GM12874 (cell line): ENCODE data around the gene PPP2R5C.

ENCODE experiments used
- CTCF ChIP-seq: IDR thresholded peaks from 2 replicates; pipeline ENCODE4 v1.5.1; 2011; ENCODE audit warnings: low read depth, mild to moderate bottlenecking, control low read depth, low read length, moderate library complexity; ENCODE audit not compliant: insufficient read depth

The PPP2R5C gene

DNA sequence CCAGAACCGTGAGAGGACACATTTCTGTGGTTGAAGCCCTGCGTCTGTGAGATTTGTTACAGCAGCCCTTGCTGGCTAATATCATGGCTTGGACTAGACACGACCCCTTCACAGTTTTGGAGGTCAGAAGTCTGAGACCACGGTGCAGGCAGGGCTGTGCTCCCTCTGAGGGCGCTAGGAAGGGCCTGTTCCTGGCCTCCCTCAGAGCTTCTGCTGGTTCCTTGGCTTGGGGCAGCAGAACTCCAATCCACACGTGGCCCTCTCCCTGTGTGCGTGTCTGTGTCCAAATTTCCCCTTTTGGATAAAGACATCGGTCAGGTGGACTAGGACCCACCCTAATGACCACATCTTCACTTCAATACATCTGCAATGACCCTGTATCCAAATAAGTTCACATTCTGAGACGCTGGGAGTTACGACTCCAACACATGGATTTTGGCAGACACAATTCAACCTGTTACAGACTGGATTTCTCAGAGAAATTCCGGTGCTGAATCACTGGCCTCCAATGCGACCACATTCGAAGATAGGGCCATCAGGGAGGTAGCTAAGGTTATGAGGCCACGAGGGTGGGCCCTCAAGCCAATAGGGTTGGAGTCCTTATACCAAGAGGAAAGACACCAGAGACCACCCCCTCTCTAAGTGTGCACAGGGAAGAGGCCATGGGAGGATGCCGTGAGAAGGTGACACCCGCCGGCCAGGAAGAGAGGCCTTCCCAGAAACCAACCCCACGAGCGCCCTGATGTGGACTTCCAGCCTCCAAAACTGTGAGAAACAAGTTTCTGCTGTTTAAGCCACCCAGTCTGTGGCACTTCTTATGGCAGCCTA lies 43.6 kb upstream of the PPP2R5C start:
- no peak for TF ChIP-seq CTCF

DNA sequence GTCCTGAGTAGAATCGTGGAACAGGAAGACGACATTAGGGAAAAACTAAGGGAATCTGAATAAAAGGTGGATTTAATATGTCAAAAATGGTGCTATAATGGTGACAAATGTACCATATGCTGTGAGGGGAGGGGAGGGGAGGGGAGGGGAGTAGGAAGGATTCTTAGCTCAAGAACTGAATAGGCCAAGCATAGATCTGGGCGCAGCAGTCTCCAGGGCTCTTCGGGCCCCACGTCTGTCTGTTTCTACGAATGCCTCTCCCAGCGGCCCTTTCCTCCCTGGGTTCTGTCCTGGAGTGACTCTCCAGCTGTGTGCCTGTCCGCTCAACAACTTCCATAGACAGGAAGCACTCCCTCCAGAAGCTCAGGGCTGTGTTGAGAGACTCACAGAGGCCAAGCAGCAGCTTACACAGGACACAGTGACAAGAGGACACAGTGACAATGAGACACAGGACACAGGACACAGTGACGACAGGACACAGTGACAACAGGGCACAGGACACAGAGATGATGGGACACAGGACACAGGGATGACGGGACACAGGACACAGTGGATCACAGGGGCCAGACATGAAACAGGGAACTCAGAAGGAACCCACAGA lies 42.4 kb upstream of the PPP2R5C start:
- TF ChIP-seq CTCF = no peak

DNA sequence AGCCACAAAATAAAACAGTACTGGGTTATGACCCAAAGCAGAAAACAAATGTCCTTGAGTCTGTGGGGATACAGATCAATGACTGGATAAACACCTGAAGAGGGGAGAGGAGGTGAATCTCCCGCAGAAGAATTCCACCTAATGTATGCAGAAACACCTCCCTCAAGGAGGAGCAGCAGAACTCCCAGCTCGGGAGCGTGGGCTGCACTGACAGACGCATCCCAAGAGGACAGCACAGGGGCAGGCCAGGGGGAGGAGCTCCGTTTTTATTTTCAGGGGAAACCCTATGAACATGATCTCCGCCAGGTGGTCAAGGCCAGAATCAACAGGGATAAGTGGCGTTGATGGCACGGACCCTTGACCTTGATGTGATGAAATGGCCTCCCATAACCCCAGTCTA lies 41.8 kb upstream of the PPP2R5C start:
- no peak for TF ChIP-seq CTCF

GRCh38 chr14:101721111-101721510 lies 40.4 kb upstream of the PPP2R5C start:
- TF ChIP-seq CTCF = no peak

DNA sequence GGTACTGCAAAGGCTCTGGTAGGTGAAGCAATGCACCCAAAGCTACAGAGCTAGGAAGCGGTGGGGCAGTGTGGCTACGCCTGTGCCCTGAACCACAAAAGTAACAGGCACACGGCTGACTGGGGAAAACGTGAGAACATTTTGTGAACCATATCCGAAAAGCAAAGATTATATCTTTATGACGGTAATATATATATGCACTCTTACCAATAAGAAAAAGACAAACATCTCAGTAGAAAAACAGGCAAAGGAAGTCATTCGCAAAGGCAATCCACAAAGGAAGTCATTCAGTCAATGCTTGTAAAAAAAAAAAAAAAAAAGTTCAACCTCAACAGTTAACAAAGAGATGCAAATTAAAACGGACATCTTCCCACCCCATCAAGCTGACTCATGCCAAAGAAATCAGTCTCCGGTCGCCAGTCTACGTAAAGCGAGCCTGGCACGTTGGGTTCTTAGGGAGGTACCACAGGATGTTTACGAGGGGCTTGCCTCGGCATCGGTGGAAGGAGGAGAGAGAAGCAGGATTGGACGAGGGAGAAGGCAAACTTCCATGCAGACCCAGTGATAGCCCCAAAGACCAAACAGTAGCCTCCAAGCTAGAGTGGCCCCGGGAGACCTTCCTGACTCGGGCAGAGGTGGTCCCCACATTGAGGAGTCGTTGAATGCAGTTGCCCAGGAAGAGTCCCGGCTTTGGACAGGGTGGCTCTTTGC lies 39.4 kb upstream of the PPP2R5C start:
- no peak for TF ChIP-seq CTCF

DNA sequence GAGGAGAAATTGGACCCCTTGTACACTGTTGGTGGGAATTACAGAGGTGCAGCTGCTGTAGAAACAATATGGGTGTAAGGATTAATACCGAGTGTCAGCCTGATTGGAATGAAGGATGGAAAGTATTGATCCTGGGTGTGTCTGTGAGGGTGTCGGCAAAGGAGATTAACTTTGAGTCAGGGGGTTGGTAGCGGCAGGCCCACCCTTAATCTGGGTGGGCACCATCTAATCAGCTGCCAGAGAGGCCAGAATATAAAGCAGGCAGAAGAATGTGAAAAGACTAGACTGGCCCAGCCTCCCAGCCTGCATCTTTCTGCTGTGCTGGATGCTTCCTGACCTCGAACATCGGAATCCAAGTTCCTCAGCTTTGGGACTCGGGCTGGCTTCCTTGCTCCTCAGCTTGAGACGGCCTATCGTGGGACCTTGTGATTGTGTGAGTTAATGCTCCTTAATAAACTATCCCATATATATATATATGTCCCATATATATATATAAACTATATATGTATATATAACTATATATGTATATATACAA lies 38.4 kb upstream of the PPP2R5C start:
- TF ChIP-seq CTCF = no peak

- no peak for TF ChIP-seq CTCF
Measured at GRCh38 chr14:101726295-101726953, 35.1 kb upstream of the PPP2R5C start.
